ENCODE results near the gene RAI1. TPM values are rescaled to one million over a fixed set of nuclear protein-coding genes. Genes with fewer than 3 reads are reported as not detected.

The RAI1 gene
- total and polyA plus RNA-seq, 10 of the 15 experiments (the other 5 are each of a cell fraction or from before 2014, with no cell fraction given), result 0.66 to 37.7 (median 6.0) TPM

DNA sequence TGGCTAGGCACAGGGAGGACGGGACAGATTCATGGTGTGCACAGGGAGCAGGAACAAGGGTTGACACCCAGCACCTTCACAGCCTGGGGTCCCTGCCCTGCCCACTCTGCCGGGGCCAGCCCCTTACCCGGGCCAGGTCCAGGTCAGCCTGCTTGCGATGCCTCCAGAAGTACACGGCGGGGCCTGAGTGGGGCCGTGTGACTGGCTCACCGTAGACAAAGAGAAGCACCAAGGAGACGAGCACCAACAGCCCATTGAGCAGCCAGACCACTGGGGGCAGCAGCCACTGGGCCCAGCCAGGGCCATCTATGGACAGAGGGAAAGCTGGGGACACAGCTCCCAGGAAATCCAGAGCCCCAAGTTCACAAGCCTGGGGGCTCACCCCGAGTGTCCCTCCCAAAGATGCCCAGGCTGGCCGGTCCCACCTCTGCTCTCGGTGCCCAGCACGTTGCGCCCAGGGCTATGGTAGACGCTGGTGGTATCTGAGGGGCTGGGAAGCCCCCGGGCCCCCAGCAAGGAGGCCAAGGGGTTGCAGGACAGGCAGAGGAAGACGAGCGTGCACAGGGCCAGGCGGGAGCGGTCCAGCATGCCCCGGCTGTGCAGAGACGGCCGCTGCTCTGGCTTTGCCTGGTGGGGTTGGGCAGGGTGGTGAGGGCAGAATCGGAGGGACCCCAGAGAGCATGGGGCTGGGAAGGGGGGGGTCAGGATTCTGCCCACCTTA, 135.7 kb downstream of the RAI1 start (continued):
- TF ChIP-seq, protein P1, sequence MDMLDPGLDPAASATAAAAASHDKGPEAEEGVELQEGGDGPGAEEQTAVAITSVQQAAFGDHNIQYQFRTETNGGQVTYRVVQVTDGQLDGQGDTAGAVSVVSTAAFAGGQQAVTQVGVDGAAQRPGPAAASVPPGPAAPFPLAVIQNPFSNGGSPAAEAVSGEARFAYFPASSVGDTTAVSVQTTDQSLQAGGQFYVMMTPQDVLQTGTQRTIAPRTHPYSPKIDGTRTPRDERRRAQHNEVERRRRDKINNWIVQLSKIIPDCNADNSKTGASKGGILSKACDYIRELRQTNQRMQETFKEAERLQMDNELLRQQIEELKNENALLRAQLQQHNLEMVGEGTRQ (IDR thresholded peaks at IDR 0.05; ENCODE audit: borderline replicate concordance, low read depth, low read length), result no peak
- TF ChIP-seq, protein P2, sequence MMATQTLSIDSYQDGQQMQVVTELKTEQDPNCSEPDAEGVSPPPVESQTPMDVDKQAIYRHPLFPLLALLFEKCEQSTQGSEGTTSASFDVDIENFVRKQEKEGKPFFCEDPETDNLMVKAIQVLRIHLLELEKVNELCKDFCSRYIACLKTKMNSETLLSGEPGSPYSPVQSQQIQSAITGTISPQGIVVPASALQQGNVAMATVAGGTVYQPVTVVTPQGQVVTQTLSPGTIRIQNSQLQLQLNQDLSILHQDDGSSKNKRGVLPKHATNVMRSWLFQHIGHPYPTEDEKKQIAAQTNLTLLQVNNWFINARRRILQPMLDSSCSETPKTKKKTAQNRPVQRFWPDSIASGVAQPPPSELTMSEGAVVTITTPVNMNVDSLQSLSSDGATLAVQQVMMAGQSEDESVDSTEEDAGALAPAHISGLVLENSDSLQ (IDR thresholded peaks at IDR 0.05), result no peak
- TF ChIP-seq BACH1 (IDR thresholded peaks at IDR 0.05; ENCODE audit: borderline replicate concordance), result no peak
- TF ChIP-seq, protein P3, sequence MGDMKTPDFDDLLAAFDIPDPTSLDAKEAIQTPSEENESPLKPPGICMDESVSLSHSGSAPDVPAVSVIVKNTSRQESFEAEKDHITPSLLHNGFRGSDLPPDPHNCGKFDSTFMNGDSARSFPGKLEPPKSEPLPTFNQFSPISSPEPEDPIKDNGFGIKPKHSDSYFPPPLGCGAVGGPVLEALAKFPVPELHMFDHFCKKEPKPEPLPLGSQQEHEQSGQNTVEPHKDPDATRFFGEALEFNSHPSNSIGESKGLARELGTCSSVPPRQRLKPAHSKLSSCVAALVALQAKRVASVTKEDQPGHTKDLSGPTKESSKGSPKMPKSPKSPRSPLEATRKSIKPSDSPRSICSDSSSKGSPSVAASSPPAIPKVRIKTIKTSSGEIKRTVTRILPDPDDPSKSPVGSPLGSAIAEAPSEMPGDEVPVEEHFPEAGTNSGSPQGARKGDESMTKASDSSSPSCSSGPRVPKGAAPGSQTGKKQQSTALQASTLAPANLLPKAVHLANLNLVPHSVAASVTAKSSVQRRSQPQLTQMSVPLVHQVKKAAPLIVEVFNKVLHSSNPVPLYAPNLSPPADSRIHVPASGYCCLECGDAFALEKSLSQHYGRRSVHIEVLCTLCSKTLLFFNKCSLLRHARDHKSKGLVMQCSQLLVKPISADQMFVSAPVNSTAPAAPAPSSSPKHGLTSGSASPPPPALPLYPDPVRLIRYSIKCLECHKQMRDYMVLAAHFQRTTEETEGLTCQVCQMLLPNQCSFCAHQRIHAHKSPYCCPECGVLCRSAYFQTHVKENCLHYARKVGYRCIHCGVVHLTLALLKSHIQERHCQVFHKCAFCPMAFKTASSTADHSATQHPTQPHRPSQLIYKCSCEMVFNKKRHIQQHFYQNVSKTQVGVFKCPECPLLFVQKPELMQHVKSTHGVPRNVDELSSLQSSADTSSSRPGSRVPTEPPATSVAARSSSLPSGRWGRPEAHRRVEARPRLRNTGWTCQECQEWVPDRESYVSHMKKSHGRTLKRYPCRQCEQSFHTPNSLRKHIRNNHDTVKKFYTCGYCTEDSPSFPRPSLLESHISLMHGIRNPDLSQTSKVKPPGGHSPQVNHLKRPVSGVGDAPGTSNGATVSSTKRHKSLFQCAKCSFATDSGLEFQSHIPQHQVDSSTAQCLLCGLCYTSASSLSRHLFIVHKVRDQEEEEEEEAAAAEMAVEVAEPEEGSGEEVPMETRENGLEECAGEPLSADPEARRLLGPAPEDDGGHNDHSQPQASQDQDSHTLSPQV (IDR thresholded peaks at IDR 0.05), result no peak
- TF ChIP-seq POLR2A (IDR thresholded peaks at IDR 0.05; ENCODE audit: low read depth, low read length), result no peak
- TF ChIP-seq EZH2 (IDR thresholded peaks at IDR 0.05; ENCODE audit: borderline replicate concordance, control insufficient read depth, low read depth, low read length), result no peak
- no peak for TF ChIP-seq WRNIP1 (IDR thresholded peaks at IDR 0.05; ENCODE audit: borderline replicate concordance, low read depth, low read length)
